Measurements from ENCODE around the gene SPAG9.
"Not testable (repeated sequence)": the region's sequence is repeated elsewhere in the genome, so short reads cannot be mapped to it uniquely, and the experiment has no call there.

Gene SPAG9

GRCh38 chr17:51132964-51133319 is 12.3 kb upstream of the SPAG9 start:
- DNase-seq (ENCODE audit: low read depth): no peak

- DNase-seq (ENCODE audit: low read depth): no peak
These were observed 7.4 kb upstream of the SPAG9 start for GRCh38 chr17:51128076-51128475.

- no peak for DNase-seq (ENCODE audit: low read depth)
These were observed 4.2 kb upstream of the SPAG9 start for GRCh38 chr17:51124640-51125503.

- not testable (repeated sequence) for DNase-seq (ENCODE audit: low read depth)
These were observed 1.9 kb upstream of the SPAG9 start for GRCh38 chr17:51122473-51123115.

- DNase-seq (ENCODE audit: low read depth): peak; percentile 79
These were observed 1.2 kb upstream of the SPAG9 start for GRCh38 chr17:51121620-51122472.

- no peak for DNase-seq (ENCODE audit: low read depth)
These were observed 320 bp downstream of the SPAG9 start for GRCh38 chr17:51120357-51120738.

GRCh38 chr17:51119415-51120356 is 982 bp downstream of the SPAG9 start:
- DNase-seq (ENCODE audit: low read depth): peak; percentile 17

- no peak for DNase-seq (ENCODE audit: low read depth)
These were observed 2.1 kb downstream of the SPAG9 start for GRCh38 chr17:51118330-51119195.

GRCh38 chr17:51115179-51115578 is 5.5 kb downstream of the SPAG9 start:
- DNase-seq (ENCODE audit: low read depth): no peak

GRCh38 chr17:51112303-51113222 is 8.1 kb downstream of the SPAG9 start:
- not testable (repeated sequence) for DNase-seq (ENCODE audit: low read depth)

GRCh38 chr17:51107778-51108177 is 12.9 kb downstream of the SPAG9 start:
- DNase-seq (ENCODE audit: low read depth): no peak

- DNase-seq (ENCODE audit: low read depth): no peak
These were observed 17.2 kb downstream of the SPAG9 start for GRCh38 chr17:51103451-51103850.

- DNase-seq (ENCODE audit: low read depth): no peak
These were observed 17.6 kb downstream of the SPAG9 start for GRCh38 chr17:51103050-51103449.

- no peak for DNase-seq (ENCODE audit: low read depth)
These were observed 22.8 kb downstream of the SPAG9 start for GRCh38 chr17:51097708-51098446.

GRCh38 chr17:51091635-51092034 is 29.0 kb downstream of the SPAG9 start:
- DNase-seq (ENCODE audit: low read depth): no peak

GRCh38 chr17:51088868-51089267 is 31.8 kb downstream of the SPAG9 start:
- not testable (repeated sequence) for DNase-seq (ENCODE audit: low read depth)

GRCh38 chr17:51088287-51088686 is 32.4 kb downstream of the SPAG9 start:
- DNase-seq (ENCODE audit: low read depth): no peak

GRCh38 chr17:51087072-51087757 is 33.5 kb downstream of the SPAG9 start:
- no peak for DNase-seq (ENCODE audit: low read depth)

Data from stimulated activated CD8-positive, alpha-beta memory T cell treated with anti-CD3 and anti-CD28 coated beads, Interleukin-12 subunit alpha, Interleukin-12 subunit beta, amount 100 ng/mL, for 4 hours (primary cell).